Measurements from ENCODE around the gene ECE2.

- TF ChIP-seq GATA2 (CRISPR knock-in tag; IDR thresholded peaks at IDR 0.05) (no peak), SIN3A (IDR thresholded peaks at IDR 0.05; ENCODE audit: borderline replicate concordance, low read depth, low read length) (no peak), GABPA (IDR thresholded peaks at IDR 0.05; ENCODE audit: low read depth) (no peak), NRF1 (IDR thresholded peaks at IDR 0.05; ENCODE audit: low read depth, low read length) (no peak), YY1 (IDR thresholded peaks at IDR 0.05; ENCODE audit: low read depth) (no peak), MXI1 (IDR thresholded peaks at IDR 0.05; ENCODE audit: low read depth, low read length) (no peak), CTCF (IDR thresholded peaks at IDR 0.05) (no peak), EP300 (IDR thresholded peaks at IDR 0.05; ENCODE audit: borderline replicate concordance in 1 of 2, low read depth in 1 of 2, low read length in 1 of 2) (no peak), USF2 (IDR thresholded peaks at IDR 0.05; ENCODE audit: borderline replicate concordance, low read depth, low read length) (no peak), JUND (IDR thresholded peaks at IDR 0.05) (no peak), SMC3 (IDR thresholded peaks at IDR 0.05; ENCODE audit: low read depth, low read length) (no peak), RAD21 (IDR thresholded peaks at IDR 0.05; ENCODE audit: low read length) (no peak), RFX5 (IDR thresholded peaks at IDR 0.05; ENCODE audit: low read length) (no peak), FOXM1 (IDR thresholded peaks at IDR 0.05; ENCODE audit: low read depth) (no peak)
Measured at GRCh38 chr3:184339001-184339400, 63.2 kb downstream of the ECE2 start.

Measured in SK-N-SH (cell line).